Fibroblast of skin of back (primary cell): ENCODE results near the gene CMPK2.

ENCODE experiments used
- DNase-seq: peaks from one replicate; pipeline ENCODE4 v3.0.0-alpha.2; 2013

The CMPK2 gene

GRCh38 chr2:6838673-6839319 is 26.9 kb downstream of the CMPK2 start:
- DNase-seq: no peak

- no peak for DNase-seq
These were observed 30.2 kb downstream of the CMPK2 start for GRCh38 chr2:6835467-6835866.

GRCh38 chr2:6834163-6834562 is 31.5 kb downstream of the CMPK2 start:
- no peak for DNase-seq

GRCh38 chr2:6833300-6833604 is 32.5 kb downstream of the CMPK2 start:
- DNase-seq: no peak

- DNase-seq: no peak
These were observed 33.0 kb downstream of the CMPK2 start for GRCh38 chr2:6832596-6833299.

GRCh38 chr2:6831229-6831628 is 34.5 kb downstream of the CMPK2 start:
- no peak for DNase-seq

- peak; percentile 48 for DNase-seq
These were observed 37.5 kb downstream of the CMPK2 start for GRCh38 chr2:6828299-6828584.

DNA sequence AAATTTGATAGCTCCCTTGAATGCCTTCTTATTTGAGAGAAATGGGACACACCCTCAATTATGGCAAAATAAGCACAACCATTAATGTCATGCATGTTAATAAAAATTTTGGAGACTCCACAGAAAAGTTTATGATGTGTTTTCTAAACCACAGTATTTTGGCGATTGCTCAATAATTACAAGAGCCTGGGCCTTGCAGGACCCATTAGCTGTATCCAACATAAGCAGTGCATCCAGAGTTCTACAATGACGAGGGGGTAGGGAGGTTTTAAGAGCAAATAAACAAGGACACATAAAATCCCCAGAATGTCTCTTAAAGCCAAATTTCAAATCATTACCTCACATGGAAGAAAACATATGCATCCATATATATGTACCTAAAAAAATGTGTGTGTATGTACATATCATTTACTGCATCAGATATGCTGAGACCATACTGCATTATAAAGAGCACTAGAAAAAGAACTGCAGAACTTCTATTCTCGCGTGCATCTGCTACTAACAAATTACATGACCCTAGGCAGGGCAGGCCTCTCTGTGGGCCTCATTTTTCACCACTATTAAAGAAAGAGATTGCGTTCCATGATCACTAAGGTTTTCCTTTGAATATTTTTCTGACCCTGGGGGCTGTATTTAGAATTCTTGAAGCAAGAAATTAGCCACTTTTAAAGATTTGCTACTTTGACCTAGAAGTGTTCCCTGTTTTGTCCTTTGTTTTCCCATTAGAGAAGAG is 38.0 kb downstream of the CMPK2 start:
- DNase-seq: no peak

- DNase-seq: peak; percentile 89
These were observed 39.4 kb downstream of the CMPK2 start for GRCh38 chr2:6826081-6826913.

DNA sequence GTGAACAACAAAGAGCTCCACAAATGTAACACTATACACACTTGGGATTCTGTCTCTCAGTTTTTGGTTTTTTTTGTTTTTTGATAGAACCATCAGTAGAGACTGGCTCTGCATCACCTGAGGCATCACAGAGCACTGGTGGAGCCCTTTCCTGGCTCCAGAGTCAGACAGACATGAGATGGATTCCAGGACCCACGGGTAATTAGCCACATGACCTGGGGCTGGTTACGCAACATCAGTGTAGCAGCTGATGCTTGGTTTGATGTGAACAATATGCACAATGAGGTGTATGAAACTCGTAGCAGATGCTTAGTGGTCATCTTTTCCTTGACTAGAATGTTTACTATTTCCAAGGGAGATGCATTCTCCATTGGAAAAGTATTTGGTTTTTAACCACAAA is 40.7 kb downstream of the CMPK2 start:
- peak; percentile 17 for DNase-seq

DNA sequence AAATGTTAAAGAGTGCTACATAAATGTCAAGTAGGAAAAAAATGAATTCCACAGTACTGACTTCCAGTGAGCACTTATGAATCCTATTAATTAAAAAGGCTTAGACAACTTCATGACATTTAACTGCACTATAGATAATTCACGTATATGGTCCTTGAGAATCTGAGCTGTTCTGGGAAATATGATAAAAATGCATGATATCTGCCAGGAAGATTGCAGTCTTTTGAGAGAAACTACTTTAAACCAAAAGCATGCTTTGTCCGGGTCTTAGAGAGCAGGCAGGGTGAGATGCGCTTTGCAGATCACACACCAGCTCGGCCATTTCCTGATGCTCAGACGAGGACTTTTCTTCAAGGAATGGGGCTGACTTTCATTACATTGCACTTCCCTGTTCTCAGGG is 42.6 kb downstream of the CMPK2 start:
- DNase-seq: peak; percentile 81

DNA sequence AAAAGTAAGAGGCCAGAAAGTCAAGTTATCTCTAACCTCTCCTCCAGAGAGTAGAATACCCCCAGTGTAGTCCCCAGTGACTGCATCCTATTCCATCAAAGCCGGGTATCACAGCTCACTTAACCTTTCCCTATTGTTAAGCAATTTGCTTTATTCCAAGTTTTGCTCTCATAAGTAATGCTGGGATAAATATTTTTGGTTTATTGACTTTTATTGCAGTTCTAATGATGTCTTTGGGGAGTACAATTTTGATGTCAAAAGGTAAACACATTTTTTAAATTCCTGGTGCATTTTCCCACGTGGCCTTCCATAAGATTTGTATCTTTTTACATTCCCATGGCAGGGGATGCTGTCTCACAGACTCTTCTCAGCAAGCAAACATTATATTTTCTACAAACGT is 43.3 kb downstream of the CMPK2 start:
- DNase-seq: peak; percentile 45

- no peak for DNase-seq
These were observed 44.7 kb downstream of the CMPK2 start for GRCh38 chr2:6820903-6821584.

GRCh38 chr2:6820236-6820635 is 45.5 kb downstream of the CMPK2 start:
- no peak for DNase-seq

DNA sequence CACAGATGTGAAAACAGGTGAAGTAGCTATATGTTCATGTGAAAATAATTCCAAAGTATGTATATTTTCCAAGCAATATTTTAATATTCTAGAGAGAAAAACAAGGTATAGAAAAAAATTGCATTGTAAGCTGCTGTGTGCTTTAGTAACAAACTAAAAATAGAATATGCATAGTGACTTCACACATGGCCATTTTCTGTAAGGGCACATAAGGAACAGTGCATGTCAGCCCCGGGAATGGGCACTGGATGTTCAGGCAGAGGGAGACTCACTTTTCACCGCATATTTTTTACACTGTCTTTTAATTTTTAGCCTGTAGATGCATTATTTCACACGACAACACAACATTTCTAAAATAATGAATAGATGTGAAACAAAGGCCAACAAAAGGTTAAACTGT is 46.0 kb downstream of the CMPK2 start:
- no peak for DNase-seq

GRCh38 chr2:6818012-6818411 is 47.7 kb downstream of the CMPK2 start:
- DNase-seq: no peak

- no peak for DNase-seq
These were observed 50.8 kb downstream of the CMPK2 start for GRCh38 chr2:6814869-6815268.

DNA sequence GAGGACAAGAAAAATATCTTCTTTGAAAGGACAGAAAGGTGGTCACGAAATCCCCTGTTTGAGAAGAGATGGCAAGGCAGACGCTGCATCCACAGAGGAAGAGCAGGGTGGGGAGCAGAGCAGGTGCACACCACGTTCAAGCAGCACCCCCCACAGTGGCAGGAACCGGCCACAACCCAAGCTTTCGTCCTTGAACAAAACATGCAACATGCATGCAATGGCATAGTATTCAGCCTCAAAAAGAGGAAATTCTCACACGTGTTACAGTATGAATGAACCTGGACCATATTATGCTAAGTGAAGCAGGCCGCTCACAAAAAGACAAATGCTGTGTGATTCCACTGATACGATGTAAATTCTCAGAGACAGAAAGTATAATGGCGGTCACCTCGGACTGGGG is 51.4 kb downstream of the CMPK2 start:
- no peak for DNase-seq

- DNase-seq: no peak
These were observed 52.1 kb downstream of the CMPK2 start for GRCh38 chr2:6813573-6813972.

GRCh38 chr2:6812857-6813530 is 52.7 kb downstream of the CMPK2 start:
- DNase-seq: no peak

DNA sequence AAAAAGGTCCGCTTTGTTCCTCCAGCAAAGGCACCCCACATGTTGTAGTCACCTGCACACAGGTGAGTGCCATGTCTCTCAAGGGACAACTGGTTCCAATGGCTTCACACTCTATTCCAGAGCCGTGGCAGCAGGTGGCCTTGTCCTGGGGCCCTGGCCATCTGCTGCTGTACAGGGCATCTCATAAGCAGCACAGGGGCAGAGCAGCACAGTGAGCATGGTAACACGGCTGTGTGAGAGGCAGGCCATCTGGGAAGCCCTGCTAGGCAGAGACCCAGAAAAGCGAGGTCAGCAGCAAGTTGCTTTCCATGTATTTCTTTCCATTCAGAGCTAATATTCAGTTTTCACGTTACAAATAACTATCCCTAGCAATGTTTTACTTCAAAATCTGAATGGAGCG is 54.7 kb downstream of the CMPK2 start:
- DNase-seq: no peak

GRCh38 chr2:6808426-6808825 is 57.3 kb downstream of the CMPK2 start:
- DNase-seq: no peak
